Islet precursor cell (in vitro differentiated cells): Measurements from ENCODE around the gene PMEPA1.

Source experiments
- DNase-seq: peaks from one replicate; pipeline ENCODE4 v3.0.0-alpha.2; 2018

PMEPA1 gene

DNA sequence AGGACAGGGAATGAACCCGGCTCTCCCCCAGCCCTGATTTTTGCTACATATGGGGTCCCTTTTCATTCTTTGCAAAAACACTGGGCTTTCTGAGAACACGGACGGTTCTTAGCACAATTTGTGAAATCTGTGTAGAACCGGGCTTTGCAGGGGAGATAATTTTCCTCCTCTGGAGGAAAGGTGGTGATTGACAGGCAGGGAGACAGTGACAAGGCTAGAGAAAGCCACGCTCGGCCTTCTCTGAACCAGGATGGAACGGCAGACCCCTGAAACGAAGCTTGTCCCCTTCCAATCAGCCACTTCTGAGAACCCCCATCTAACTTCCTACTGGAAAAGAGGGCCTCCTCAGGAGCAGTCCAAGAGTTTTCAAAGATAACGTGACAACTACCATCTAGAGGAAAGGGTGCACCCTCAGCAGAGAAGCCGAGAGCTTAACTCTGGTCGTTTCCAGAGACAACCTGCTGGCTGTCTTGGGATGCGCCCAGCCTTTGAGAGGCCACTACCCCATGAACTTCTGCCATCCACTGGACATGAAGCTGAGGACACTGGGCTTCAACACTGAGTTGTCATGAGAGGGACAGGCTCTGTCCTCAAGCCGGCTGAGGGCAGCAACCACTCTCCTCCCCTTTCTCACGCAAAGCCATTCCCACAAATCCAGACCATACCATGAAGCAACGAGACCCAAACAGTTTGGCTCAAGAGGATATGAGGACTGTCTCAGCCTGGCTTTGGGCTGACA, 60.8 kb downstream of the PMEPA1 start:
- peak; percentile 31 for DNase-seq

DNA sequence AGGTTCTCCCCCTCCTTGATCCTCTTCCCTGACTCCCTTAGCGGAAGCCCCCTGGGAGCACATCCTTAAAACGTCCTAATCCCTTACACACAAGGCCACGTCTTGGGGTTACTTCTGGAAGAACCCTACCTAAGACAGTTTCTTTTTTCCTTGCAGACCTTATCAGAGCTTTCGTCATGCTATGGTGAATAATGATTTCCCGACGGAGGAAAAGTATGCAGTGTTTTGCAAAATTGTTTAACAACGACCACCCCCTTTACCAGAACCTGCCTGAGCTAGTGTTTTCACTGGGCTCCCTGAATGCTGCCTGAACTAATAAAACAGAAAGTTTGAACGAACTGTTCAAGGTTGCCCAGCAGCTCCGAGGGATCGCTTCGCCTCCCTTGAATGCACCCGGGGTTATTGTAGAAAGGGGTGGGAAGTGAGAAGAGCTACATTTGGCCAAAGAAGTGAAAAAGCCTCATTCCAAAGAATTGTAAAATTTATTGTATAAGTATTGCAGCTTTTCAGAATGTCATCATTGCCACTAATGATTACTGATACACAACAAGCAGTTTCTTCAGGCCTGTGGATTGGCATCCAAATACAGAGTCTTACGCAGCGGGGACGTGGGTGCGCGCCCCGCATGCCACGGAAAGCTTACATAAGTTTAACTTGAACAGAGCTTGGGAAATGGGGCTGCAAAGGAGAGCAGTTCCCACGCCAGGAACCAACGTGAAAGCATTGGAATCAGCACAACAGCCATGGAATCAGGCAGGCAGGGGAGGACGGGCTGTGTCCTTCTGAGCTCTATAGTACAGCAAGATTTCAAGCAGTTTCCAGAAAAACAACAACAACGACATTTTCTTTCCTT, 61.7 kb downstream of the PMEPA1 start:
- peak; percentile 29 for DNase-seq

DNA sequence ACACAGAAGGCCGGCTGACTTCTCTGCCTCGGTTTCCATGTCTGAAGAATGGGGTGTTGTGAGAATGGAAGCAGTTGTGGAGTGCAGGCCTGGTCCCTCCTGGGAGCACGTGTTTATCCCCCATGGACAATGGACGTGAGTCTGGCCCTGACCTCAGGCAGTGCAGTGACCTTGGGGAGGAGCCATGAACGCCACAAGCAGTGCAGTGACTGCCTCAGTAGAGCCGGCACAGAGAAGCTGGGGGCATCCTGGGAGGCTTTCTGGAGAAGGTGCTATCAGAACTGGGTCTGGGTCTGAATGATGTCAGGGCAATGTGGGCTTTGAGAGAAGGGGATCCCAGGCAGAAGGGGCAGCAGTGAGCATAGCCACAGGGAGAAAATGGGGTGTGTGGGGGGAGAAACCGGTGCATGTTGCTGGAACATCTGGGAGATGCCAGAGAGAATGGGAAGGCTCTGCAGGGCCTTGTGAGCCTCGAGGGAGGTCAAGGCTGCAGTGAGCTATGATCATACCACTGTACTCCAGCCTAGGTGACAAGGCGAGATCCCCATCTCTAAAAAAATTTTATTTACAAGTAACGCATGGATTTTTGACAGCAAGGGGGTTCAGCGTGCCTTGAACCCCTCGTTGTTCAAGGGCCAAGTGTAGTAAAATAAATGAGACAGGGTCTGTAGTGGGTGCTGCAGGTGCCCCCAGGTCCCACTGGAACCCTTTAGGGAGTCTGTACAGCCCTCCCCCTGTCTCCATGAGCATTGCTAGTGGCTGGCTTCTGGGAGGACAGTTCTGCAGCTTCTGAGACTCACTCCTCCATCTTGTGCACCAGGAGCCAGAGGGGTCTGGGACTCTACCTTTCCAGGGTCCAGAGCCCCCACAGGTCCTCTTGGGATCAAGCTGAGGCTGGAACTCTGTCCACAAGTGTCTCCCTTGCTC, 62.5 kb downstream of the PMEPA1 start:
- DNase-seq: peak; percentile 39

DNA sequence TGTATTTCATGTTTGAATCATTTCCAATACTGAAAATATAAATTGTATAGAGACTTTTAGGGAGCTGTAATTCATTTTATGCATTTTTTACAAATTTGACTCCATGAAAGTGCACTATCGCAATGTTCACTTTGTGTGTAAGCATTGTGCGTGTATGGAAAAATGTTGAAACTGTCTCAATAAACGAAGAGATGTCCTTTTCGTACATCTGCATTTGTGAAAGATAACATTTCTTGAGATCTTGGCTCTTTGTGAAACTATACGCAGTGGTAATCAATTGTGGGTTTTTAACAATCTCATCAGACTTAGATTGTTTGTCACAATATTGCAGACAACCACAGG, 70.9 kb downstream of the PMEPA1 start:
- no peak for DNase-seq

DNA sequence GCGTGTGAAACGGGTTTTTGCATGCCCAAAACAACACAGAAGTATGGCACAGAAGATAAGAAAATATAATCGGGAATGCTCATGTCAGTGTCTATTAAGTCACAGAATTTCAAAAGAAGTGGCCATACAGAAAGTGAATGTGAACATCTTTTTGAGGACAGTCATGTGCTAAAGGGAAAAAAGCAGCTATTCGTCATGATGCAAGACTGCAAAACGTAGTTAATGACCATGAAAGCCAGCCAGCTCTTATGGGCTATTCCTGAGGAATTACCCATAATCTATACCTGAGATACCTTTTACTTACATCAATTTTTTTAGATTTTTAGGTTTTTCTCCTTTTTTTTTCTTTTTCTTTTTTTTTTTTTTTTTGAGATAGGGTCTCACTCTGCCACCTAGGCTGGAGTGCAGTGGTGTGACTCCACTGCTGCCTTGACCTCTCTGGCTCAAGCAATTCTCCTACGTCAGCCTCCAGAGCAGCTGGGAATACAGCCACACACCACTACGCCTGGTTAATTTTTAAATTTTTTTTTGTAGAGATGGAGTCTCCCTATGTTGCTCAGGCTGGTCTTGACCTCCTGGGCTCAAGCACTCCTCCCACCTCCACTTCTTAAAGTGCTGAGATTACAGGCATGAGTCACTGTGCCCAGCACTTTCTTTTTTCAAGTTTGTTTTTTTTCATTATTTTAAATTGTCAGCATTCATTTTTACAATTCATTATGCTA, 71.5 kb downstream of the PMEPA1 start:
- peak; percentile 29 for DNase-seq

DNA sequence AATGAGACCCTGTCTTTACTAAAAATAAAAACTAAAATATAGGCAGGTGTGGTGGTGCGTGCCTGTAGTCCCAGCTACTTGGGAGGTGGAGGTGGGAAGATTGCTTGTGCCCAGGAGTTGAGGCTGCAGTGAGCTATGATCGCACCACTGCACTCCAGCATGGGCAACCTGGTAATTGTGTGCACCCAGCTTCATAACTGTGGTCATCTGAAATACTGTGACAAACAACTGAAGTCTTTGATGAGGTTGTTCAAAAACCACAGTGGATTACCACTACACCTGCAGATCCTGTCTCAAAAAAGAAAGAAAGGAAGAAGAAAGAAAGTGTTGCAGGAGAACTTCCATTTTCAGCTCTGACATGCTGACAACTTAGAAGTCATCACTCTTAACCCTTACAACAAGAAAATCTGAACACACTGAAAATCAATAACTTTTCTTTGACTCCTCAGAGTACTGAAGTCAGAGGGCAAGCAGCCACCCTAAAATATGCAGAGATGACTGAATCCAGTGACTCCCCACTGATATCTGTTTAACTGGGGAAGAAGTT, 75.8 kb downstream of the PMEPA1 start:
- peak; percentile 4 for DNase-seq

DNA sequence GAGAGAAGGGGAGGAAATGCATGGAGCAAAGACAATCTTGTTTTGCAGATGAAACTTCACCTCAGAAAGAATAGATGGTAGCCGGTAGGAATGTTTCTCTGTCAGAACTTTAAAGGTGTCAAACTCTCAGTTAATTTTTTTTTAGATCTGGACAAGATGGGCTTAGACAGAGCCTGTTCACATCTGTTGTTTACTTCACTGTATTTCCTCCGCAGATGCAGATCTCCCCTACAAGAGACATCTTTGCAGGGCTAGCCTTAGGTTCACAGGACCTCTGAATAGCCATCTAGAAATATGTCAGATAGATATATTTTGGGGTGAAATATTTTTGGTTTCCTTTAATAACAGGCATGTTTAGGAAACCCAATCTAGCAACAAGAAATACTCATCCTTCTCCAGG, 77.5 kb downstream of the PMEPA1 start:
- peak; percentile 10 for DNase-seq

DNA sequence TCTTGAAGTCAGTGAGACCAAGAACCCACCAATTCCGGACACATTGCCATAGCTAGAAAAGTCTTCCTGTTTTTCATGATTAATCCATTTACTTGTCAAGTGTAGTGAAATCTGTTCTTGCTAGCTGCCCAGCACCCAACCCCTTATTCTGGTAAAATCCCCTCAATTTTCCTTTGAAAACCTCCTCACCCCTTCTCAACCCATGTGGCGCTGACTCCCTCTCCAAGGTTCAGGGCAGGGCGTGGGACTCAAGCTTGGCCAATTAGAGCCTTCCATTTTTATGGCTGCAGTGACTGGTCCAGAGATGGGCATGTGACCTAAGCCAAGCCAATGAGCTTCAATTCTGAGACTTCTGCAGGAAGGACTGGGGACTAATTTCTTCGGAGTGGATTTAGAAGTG, 79.8 kb downstream of the PMEPA1 start:
- DNase-seq: peak; percentile 13

DNA sequence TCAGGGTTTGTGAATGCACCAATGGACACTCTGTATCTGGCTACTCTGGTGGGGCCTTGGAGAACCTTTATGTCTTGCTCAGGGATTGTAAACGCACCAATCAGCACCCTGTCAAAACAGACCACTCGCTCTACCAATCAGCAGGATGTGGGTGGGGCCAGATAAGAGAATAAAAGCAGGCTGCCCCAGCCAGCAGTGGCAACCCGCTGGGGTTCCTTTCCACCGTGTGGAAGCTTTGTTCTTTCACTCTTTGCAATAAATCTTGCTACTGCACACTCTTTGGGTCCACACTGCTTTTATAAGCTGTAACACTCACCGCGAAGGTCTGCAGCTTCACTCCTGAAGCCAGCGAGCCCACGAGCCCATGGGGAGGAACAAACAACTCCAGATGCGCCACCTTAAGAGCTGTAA, 80.3 kb downstream of the PMEPA1 start:
- DNase-seq: peak; percentile 16

DNA sequence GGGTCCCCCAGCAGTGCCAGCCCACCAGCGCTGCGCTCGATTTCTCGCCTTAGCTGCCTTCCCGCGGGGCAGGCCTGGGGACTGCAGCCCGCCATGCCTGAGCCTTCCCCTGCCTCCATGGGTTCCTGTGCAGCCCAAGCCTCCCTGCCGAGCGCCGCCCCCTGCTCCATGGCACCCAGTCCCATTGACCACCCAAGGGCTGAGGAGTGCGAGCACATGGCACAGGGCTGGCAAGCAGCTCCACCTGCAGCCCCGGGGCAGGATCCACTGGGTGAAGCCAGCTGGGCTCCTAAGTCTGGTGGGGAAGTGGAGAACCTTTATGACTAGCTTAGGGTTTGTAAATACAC, 80.9 kb downstream of the PMEPA1 start:
- DNase-seq: peak; percentile 13

DNA sequence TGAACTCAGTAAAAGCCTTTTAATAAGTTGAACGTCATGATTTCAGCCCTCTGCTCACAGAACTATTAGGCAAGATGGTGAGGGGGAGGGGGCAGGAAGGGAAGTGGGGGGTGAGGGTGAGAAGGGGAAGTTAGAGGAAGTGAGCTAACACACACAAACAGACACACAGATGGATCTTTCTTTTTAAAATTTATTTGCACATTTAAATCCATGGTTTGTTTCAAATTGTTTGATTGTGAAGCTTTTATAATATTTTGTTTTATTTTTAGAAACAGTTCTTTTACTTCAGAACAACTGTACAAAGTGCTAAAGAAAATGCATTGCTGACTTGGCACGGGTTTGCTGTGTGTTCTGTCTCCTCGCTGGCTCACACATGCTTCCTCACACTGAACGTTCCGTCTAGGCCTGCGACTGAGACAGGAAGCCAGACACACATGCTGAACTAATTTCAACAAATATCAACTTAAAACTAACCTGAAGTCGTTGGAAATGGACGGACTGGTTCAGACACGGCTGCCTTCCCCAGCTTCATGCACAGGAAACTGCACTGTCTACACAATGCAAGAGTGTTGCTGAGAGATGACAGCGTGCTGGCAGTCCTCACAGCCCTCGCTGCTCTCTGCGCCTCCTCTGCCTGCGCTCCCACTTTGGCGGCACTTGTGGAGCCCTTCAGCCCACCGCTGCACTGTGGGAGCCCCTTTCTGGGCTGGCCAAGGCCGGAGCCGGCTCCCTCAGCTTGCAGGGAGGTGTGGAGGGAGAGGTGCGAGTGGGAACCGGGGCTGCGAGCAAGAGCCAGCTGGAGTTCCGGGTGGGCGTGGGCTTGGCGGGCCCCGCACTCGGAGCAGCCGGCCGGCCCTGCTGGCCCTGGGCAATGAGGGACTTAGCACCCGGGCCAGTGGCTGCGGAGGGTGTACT, 81.5 kb downstream of the PMEPA1 start:
- DNase-seq: peak; percentile 30

DNA sequence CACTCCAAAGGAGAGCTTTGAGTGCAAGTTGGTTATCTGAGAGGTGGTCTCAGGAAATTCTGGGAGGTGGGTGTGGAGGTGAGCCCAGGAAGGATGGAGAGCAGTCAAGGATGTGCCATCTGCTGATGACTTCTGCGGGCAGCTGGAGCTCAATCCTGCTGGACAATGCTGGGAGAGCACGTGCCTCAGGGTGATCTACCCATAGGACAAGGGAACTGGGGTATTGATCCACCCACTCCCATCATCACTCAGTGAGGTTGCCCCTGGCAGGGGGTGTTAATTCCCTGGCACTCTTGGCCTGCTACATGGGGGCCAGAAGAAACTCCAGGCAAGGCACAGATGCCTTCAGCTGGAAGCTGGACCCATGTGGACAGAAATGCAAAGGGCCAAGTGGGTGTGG, 82.5 kb downstream of the PMEPA1 start:
- no peak for DNase-seq

DNA sequence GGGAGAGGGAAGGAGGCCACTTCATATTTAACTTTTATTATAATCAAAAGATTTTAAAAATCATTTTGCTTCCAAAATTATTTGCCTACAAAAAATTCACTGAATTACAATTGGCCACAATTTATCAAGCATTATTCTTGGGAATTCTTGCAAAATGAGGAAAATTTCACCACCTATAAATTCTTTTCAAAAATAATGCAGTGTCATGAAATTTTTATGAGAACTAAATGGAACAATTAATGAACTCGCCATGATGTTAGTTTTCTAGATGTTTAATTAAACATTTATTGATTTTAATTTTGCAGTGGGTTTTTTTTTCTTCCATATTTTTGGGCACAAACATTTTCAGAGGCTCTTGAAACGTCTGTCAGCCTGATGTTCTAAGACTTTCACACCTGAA, 83.8 kb downstream of the PMEPA1 start:
- DNase-seq: no peak

DNA sequence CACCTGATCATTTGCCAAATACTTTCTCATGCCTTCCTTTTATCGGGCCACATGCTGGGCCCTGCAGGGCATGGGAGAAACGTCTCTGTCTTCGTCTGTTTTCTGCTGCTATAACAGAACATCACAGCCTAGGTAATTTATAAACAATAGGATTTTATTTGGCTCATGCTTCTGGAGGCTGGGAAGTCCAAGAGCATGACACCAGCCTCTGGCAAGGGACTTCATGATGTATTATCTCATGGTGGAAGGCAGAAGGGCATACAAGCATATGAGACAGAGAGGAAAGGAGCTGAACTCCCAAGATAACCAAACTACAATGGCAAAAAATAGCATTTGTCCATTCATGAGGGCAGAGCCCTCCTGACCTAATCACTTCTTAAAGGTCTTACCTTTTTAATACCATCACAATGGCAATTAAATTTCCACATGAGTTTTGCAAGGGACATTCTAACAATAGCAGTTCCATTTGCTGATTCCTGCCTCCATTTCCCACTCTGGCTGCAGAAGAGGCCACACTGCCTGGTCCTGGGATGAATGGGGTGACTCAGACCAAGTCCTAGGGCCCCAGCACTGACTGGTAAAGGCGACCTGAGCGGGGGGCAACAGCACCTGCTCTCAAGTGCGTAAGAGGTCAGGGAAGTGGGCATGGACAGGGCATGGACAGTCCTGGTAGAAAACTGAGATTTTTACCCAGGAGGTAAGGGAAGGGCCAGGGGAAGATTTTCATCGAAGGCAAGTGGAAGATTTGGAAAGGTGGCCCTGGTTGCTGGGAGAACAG, 84.4 kb downstream of the PMEPA1 start:
- peak; percentile 19 for DNase-seq

DNA sequence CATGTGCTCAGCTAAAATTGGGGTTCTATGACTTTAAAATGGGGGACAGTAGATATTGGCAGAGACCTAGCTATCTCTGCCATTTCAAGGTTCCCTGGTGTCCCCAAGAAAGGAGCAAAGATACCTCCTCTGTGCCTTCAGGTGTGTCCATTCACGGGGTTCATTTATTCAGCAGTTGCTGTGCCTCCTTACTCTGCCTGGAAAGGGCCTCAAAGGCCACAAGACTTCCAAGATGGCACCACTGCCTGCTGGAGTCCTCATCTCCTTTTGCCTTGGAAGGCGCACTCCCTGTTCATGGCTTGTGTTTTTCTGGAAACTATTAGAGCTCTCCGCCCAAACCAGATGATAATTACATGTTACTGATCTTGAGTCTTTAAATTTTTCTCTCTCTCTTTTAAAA, 85.7 kb downstream of the PMEPA1 start:
- no peak for DNase-seq

DNA sequence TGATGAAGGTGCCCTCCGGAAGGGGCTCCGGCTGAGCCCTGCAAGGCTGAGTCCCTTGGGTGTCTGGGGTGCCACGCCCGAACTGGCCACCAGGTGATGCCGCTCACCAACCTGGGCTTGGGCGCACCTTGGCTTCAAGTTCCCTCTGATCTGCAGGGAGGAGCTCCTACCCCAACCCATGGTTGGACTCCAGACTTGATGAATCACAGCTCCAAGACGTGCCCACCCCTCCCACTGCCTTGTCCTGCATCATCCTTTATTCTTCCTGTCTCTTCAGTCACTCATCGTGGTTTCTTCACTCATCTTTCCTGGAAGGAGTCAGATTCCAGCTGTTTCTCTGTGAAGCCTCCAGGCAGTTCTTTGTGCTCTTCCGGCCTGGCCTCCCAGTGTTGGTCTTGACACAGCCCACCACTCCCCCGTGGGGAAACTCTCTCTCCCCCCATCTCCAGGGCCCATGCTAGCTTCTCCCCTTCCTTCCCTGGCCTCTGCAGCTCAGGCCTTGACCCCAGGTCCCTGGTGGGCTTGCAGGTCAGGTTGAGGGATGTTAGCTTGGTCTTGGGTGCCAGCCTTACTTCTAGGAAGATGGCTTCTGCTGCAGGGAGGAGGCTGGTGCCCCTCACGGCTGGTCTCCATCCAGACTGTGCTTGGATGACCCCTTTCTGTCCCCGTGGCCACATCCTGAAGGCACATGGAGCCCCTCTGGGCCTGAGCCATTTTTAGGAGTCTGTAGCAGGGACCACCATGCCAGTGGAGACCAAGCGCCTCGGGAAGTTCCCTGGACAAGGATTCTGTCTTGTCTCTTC, 87.0 kb downstream of the PMEPA1 start:
- DNase-seq: peak; percentile 92

DNA sequence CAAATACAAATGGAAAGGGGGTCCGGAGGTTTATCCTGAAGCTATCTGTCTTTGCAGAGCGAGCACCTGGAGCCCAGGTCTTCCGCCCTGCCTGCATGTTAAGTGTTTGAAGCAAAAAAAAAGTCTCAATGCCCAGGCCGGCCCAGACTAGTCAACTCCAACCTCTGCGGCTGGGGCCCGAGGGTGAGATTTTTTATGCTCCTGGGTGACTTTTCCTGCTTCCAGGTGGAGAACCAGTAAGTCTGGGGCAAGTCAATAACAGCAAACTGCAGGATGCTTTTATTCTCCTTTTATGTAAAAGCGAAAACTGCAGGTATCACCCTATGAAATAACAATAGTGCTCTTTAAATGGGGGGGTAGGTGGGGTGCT, 87.6 kb downstream of the PMEPA1 start:
- no peak for DNase-seq

DNA sequence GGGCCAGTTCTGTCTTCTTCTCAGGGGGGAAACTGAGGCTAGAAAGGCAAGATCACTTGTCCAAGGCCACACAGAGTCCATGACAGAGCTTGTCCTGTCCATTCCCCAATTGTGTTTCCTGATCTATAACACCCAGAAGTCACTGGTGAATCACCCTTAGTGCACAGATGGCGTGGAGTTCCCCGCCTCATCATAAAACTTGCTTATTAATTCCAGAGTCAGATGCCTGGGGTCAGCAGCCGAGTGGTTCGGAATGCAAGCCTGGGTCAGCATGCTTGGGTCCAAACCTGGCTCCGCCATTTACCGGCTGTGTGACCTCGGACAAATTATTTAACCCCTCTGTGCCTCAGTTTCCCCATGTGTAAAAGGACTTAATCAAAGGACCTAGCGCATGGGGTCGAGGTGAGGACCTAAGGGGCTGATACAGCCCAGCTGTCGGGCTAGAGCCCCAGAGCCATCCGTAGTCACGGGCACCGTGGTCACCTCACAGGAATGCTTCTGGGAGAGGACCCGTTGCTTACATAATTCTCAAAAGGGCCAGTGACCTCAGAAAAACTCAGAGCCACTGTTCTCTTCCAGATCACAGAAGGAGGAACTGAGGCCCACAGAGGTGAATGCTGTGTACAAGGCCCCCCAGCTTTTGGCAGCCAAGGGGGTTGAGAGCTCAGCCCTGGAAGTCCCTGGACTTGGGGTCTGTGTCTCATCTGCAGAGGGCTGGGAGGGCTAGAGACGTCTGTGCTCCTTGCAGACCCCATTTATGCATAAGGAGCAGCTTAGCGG, 88.2 kb downstream of the PMEPA1 start:
- peak; percentile 49 for DNase-seq

DNA sequence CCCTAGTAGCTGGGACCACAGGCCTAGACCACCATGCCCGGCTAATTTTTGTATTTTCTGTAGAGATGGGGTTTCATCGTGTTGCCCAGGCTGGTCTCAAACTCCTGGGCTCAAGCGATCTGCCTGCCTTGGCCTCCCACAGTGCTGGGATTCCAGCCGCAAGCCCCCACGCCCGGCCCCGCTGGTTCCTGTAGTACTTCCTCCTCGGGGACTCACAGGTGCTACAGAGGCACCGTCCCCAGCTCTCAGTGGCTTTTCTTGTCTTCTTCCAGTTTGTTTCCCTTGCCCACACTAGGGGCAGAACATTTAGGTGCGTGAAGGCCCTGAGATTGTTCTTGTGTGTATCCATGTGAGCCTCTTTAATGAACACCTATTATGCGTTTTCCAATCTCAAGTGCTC, 88.8 kb downstream of the PMEPA1 start:
- peak; percentile 49 for DNase-seq
